8988T (cell line): ENCODE measurements around the gene ETS1.

Experiments used
- DNase-seq: peaks from one replicate; pipeline ENCODE4 v3.0.0; 2011

The ETS1 gene

GRCh38 chr11:128420265-128420664 lies 167.1 kb downstream of the ETS1 start:
- no peak for DNase-seq

GRCh38 chr11:128419012-128419767 lies 168.2 kb downstream of the ETS1 start:
- no peak for DNase-seq

- no peak for DNase-seq
Measured at GRCh38 chr11:128417607-128418324, 169.6 kb downstream of the ETS1 start.

GRCh38 chr11:128416976-128417375 lies 170.4 kb downstream of the ETS1 start:
- DNase-seq, result no peak

- no peak for DNase-seq
Measured at GRCh38 chr11:128415539-128415938, 171.8 kb downstream of the ETS1 start.

GRCh38 chr11:128412847-128413791 lies 174.2 kb downstream of the ETS1 start:
- DNase-seq, result no peak

- no peak for DNase-seq
Measured at GRCh38 chr11:128411812-128412211, 175.5 kb downstream of the ETS1 start.

- no peak for DNase-seq
Measured at GRCh38 chr11:128411150-128411549, 176.2 kb downstream of the ETS1 start.

GRCh38 chr11:128409476-128409875 lies 177.9 kb downstream of the ETS1 start:
- DNase-seq, result no peak
